Endothelial cell of umbilical vein (primary cell): ENCODE results near the gene IL22RA2. TPM values are rescaled to one million over a fixed set of nuclear protein-coding genes. Genes with fewer than 3 reads are reported as not detected.

Source experiments
- BruUV-seq: library from RNA; stranded (reverse); fragments of 400-500 nt; replicated peaks from 2 replicates; lab custom pipeline; 2021; lab: Mats Ljungman, UMichigan
- CTCF ChIA-PET: fragments of 300-600, 350-600 bp; sonication (Branson Sonifier 250); formaldehyde crosslinking; loops from one replicate; lab custom pipeline; 2021; ENCODE audit warnings: antibody characterized with exemption, inconsistent platforms; lab: Charles Lee
- POLR2A ChIA-PET: fragments of 300-600, 350-600 bp; sonication (Branson Sonifier 250); formaldehyde crosslinking; loops from one replicate; lab custom pipeline; 2021; ENCODE audit warnings: antibody characterized with exemption, inconsistent platforms; lab: Charles Lee
- DNase-seq: peaks from one replicate; pipeline ENCODE4 v3.0.0-alpha.2; 2011; ENCODE audit warnings: low read depth, low spot score
- FAIRE-seq: peaks from 2 replicates; lab custom pipeline; 2011; peaks lifted over from hg19 to GRCh38; lab: Jason Lieb, UNC
- H2AFZ ChIP-seq: 2 replicates; pipeline ENCODE4 v1.6.0; 2012; ENCODE audit warnings: low read depth, low read length, control low read depth, inconsistent platforms
- H3K27ac ChIP-seq: 2 replicates; pipeline ENCODE4 v1.5.1; 2011; ENCODE audit warnings: low read depth, mild to moderate bottlenecking, control low read depth, low read length, moderate library complexity; ENCODE audit not compliant: insufficient read depth
- H3K27me3 ChIP-seq, 2 experiments: 2 replicates each; pipeline versions ENCODE4 v1.6.0 to v1.6.1; 2011; ENCODE audit warnings: low read length in 2 of 2, mixed read lengths in 1 of 2; ENCODE audit not compliant: control insufficient read depth in 2 of 2, insufficient read depth in 2 of 2
- H3K36me3 ChIP-seq, 2 experiments: 2 replicates in 1 of 2; 3 replicates in 1 of 2; pipeline ENCODE4 v1.5.1; 2011; ENCODE audit warnings: low read length in 2 of 2, mild to moderate bottlenecking in 1 of 2, moderate library complexity in 1 of 2; ENCODE audit not compliant: control insufficient read depth in 2 of 2, insufficient read depth in 2 of 2; ENCODE audit errors: extremely low read depth in 1 of 2
- H3K4me1 ChIP-seq: 3 replicates; pipeline ENCODE4 v1.5.1; 2011; ENCODE audit warnings: mild to moderate bottlenecking, low read length; ENCODE audit not compliant: control insufficient read depth, insufficient read depth; ENCODE audit errors: extremely low read depth
- H3K4me2 ChIP-seq: 2 replicates; pipeline ENCODE4 v1.6.1; 2011; ENCODE audit warnings: low read length, control low read depth, mixed read lengths; ENCODE audit not compliant: insufficient read depth
- H3K4me3 ChIP-seq, 3 experiments: fragments of 200-600 bp in 1 of 3; sonication (generic), shearing (Covaris generic) in 1 of 3; replicated peaks in 1 of 3; 2 replicates each; pipeline ENCODE4 v1.5.1; 2011 to 2016; ENCODE audit warnings: control low read depth in 3 of 3, low read length in 3 of 3, mild to moderate bottlenecking in 2 of 3, inconsistent platforms in 1 of 3, low read depth in 1 of 3, moderate library complexity in 1 of 3; ENCODE audit not compliant: insufficient read depth in 1 of 3
- H3K79me2 ChIP-seq: 2 replicates; pipeline ENCODE4 v1.6.0; 2012; ENCODE audit warnings: low read length, inconsistent platforms; ENCODE audit not compliant: control insufficient read depth, insufficient read depth
- H3K9ac ChIP-seq: replicated peaks from 2 replicates; pipeline ENCODE3; 2011; ENCODE audit warnings: low read length, control low read depth; ENCODE audit not compliant: insufficient read depth; ENCODE audit errors: extremely low read depth
- H3K9me1 ChIP-seq: replicated peaks from 3 replicates; pipeline ENCODE4 v1.6.0; 2011; ENCODE audit warnings: mild to moderate bottlenecking, low read length; ENCODE audit not compliant: control insufficient read depth, insufficient read depth; ENCODE audit errors: extremely low read depth
- H3K9me3 ChIP-seq: replicated peaks from 2 replicates; pipeline ENCODE4 v1.5.1; 2012; ENCODE audit warnings: low read length, inconsistent platforms; ENCODE audit not compliant: control insufficient read depth, insufficient read depth
- H4K20me1 ChIP-seq: replicated peaks from 2 replicates; pipeline ENCODE3; 2011; ENCODE audit warnings: mild to moderate bottlenecking, low read length; ENCODE audit not compliant: control insufficient read depth, insufficient read depth; ENCODE audit errors: extremely low read depth
- EZH2 ChIP-seq: IDR thresholded peaks from 2 replicates; pipeline ENCODE4 v1.6.1; 2012; ENCODE audit warnings: borderline replicate concordance, low read depth, mild to moderate bottlenecking, moderate library complexity, low read length, inconsistent platforms; ENCODE audit not compliant: severe bottlenecking
- FOS ChIP-seq: IDR thresholded peaks from 2 replicates; pipeline ENCODE4 v1.6.1; 2011; ENCODE audit warnings: mild to moderate bottlenecking, low read length, moderate library complexity, borderline replicate concordance; ENCODE audit not compliant: insufficient read depth
- GATA2 ChIP-seq: IDR thresholded peaks from 2 replicates; pipeline ENCODE4 v1.7.0; 2011; ENCODE audit warnings: low read depth, mild to moderate bottlenecking, moderate library complexity, mixed read lengths, low read length; ENCODE audit not compliant: insufficient read length, insufficient read depth
- JUN ChIP-seq: IDR thresholded peaks from 2 replicates; pipeline ENCODE4 v1.6.1; 2011; ENCODE audit warnings: borderline replicate concordance, low read depth; ENCODE audit not compliant: insufficient read length, insufficient read depth
- MAX ChIP-seq: IDR thresholded peaks from 2 replicates; pipeline ENCODE4 v1.6.1; 2011; ENCODE audit not compliant: insufficient read depth, insufficient read length
- MYC ChIP-seq: IDR thresholded peaks from one replicate; pipeline ENCODE4 v1.6.1; 2011; ENCODE audit warnings: mild to moderate bottlenecking, low read depth, low read length
- POLR2A ChIP-seq: IDR thresholded peaks from 2 replicates; pipeline ENCODE4 v1.6.1; 2012; ENCODE audit warnings: low read depth, mild to moderate bottlenecking, control low read depth, low read length
- POLR2AphosphoS5 ChIP-seq: IDR thresholded peaks from 2 replicates; pipeline ENCODE4 v1.6.1; 2012; ENCODE audit warnings: low read depth, mild to moderate bottlenecking, control low read depth, low read length, moderate library complexity; ENCODE audit not compliant: insufficient read depth
- dilution Hi-C: fragments of 300-500 bp; cut with MboI; formaldehyde crosslinking; loops from one replicate; pipeline ENCODE4 v1.15.0; 2019; ENCODE audit warnings: low sequenced_read_pairs; ENCODE audit not compliant: extremely low pct_ligation_motif_present
- intact Hi-C: fragments of 100-400 bp; cut with micrococcal nuclease; formaldehyde crosslinking; loops from one replicate; pipeline ENCODE4 v1.10.0; 2022
- polyA plus RNA-seq, 4 experiments: library from polyadenylated mRNA; depleted of rRNA in 3 of 4; stranded (reverse) in 3 of 4; unstranded in 1 of 4; fragments of >200 nt; gene quantifications; 2 replicates each; pipeline versions ENCODE4 v1.2.1 to v1.2.3, GENCODE V29; 2011 to 2012; ENCODE audit warnings: missing spikeins in 1 of 4
- total RNA-seq: library from RNA; stranded (reverse); gene quantifications from 2 replicates; pipeline ENCODE4 v1.2.3, GENCODE V29; 2021
- TF ChIP-seq, protein P1 (sequence below), 2 donors: IDR thresholded peaks; 1 replicate in 1 of 2; 2 replicates in 1 of 2; pipeline ENCODE4 v1.5.1; 2011; ENCODE audit warnings: low read length in 2 of 2, mild to moderate bottlenecking in 2 of 2, moderate library complexity in 2 of 2, control low read depth in 1 of 2, inconsistent platforms in 1 of 2, low read depth in 1 of 2; ENCODE audit not compliant: insufficient read depth in 1 of 2; ENCODE audit errors: extremely low read depth in 1 of 2

Gene IL22RA2
- total and polyA plus RNA-seq, 2 donors (not counting 3 experiments of a cell fraction or from before 2014, with no cell fraction given): not detected

DNA sequence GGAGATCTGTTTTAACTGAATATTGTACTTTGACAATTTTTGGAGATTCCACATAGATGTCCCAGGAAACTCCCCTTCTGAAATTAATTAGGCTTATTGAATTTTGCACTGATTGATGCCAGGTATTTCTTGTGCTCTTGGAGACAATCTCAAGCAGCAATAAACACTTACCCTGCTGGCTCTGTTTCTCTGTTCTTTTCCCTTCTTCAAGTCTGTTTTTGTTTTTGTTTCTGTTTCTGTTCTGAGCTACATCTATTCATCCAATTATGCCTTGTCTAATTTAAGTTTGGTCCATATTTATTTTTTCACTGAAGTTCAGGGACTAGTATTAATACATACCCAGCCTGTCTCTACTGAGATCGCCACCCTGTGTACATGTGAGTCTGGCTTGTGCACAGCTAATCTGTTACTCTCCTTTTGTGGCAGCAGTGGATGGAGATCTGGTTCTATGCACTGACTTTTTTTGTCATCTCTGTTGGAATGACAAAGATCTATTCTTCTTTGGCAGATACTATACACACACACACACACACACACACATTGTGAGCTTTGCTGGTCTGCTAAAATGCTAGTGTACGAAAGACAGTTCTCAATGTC lies 51.9 kb downstream of the IL22RA2 start:
- no peak for TF ChIP-seq JUN
- TF ChIP-seq POLR2A: no peak
- no peak for TF ChIP-seq EZH2
- TF ChIP-seq, protein P1, sequence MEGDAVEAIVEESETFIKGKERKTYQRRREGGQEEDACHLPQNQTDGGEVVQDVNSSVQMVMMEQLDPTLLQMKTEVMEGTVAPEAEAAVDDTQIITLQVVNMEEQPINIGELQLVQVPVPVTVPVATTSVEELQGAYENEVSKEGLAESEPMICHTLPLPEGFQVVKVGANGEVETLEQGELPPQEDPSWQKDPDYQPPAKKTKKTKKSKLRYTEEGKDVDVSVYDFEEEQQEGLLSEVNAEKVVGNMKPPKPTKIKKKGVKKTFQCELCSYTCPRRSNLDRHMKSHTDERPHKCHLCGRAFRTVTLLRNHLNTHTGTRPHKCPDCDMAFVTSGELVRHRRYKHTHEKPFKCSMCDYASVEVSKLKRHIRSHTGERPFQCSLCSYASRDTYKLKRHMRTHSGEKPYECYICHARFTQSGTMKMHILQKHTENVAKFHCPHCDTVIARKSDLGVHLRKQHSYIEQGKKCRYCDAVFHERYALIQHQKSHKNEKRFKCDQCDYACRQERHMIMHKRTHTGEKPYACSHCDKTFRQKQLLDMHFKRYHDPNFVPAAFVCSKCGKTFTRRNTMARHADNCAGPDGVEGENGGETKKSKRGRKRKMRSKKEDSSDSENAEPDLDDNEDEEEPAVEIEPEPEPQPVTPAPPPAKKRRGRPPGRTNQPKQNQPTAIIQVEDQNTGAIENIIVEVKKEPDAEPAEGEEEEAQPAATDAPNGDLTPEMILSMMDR (IDR thresholded peaks at IDR 0.05; ENCODE audit: extremely low read depth in 1 of 2, insufficient read depth in 1 of 2, low read depth in 1 of 2, low read length in 2 of 2): no peak
- no peak for TF ChIP-seq GATA2
- no peak for TF ChIP-seq POLR2AphosphoS5
- no peak for TF ChIP-seq FOS
- no peak for TF ChIP-seq MYC
- TF ChIP-seq MAX: no peak
- ChIA-PET POLR2A (no interaction called here), CTCF (interaction anchor here (0.7 to 1.0 kb wide), 2 partner anchors 27 to 193 kb away, joined by 3 read pairs; no protein-coding TSS in a partner anchor)
- Histone ChIP-seq H3K9me3 (no peaks in the 10 kb centered on the region), H2AFZ (no peak overlapping the region), H3K4me2 (no peak overlapping the region), H3K36me3 (no peaks in the 10 kb centered on the region), H3K9ac (no peak overlapping the region), H3K27me3 (no peaks in the 10 kb centered on the region), H3K27ac (no peak overlapping the region), H3K4me3 (no peak overlapping the region), H3K4me1 (no peaks in the 10 kb centered on the region), H4K20me1 (no peaks in the 10 kb centered on the region), H3K79me2 (no peaks in the 10 kb centered on the region), H3K9me1 (no peaks in the 10 kb centered on the region)
- FAIRE-seq: no peak
- BruUV-seq: no TSS peak
- dilution Hi-C loops (no loop called here), intact Hi-C loops (no loop called here)
- no peak for DNase-seq
